GM18909 (cell line): ENCODE measurements around the gene TRIM25.

ENCODE experiments used
- ATAC-seq: cut with Tn5 transposase; IDR thresholded peaks from one replicate; pipeline ENCODE4 v1.9.1; 2021; ENCODE audit warnings: mild to moderate bottlenecking; ENCODE audit not compliant: unreplicated experiment, poor library complexity

The TRIM25 gene

GRCh38 chr17:56897646-56898424, 16.0 kb downstream of the TRIM25 start:
- peak; percentile 74 for ATAC-seq

GRCh38 chr17:56896968-56897359, 16.9 kb downstream of the TRIM25 start:
- no peak for ATAC-seq

- ATAC-seq: no peak
Measured at GRCh38 chr17:56896217-56896967, 17.5 kb downstream of the TRIM25 start.

- ATAC-seq: no peak
Measured at GRCh38 chr17:56894859-56895455, 18.9 kb downstream of the TRIM25 start.

- no peak for ATAC-seq
Measured at GRCh38 chr17:56893503-56893902, 20.3 kb downstream of the TRIM25 start.

- no peak for ATAC-seq
Measured at GRCh38 chr17:56892333-56892732, 21.5 kb downstream of the TRIM25 start.

- ATAC-seq: no peak
Measured at GRCh38 chr17:56891751-56892150, 22.1 kb downstream of the TRIM25 start.

GRCh38 chr17:56890906-56891674, 22.8 kb downstream of the TRIM25 start:
- ATAC-seq: no peak

GRCh38 chr17:56890390-56890789, 23.5 kb downstream of the TRIM25 start:
- ATAC-seq: no peak

GRCh38 chr17:56887552-56888467, 26.0 kb downstream of the TRIM25 start:
- no peak for ATAC-seq

- no peak for ATAC-seq
Measured at GRCh38 chr17:56887105-56887504, 26.7 kb downstream of the TRIM25 start.

GRCh38 chr17:56886288-56886731, 27.5 kb downstream of the TRIM25 start:
- no peak for ATAC-seq

- ATAC-seq: no peak
Measured at GRCh38 chr17:56885312-56885657, 28.6 kb downstream of the TRIM25 start.

GRCh38 chr17:56884483-56885311, 29.2 kb downstream of the TRIM25 start:
- ATAC-seq: no peak

GRCh38 chr17:56883616-56884015, 30.2 kb downstream of the TRIM25 start:
- ATAC-seq: no peak

GRCh38 chr17:56881685-56882295, 32.1 kb downstream of the TRIM25 start:
- ATAC-seq: no peak

GRCh38 chr17:56880571-56880970, 33.3 kb downstream of the TRIM25 start:
- ATAC-seq: no peak

GRCh38 chr17:56880133-56880532, 33.7 kb downstream of the TRIM25 start:
- ATAC-seq: no peak
